Transverse colon (tissue), 4 donors: ENCODE results near the gene NUTF2. TPM values are rescaled to one million over a fixed set of nuclear protein-coding genes. Genes with fewer than 3 reads are reported as not detected.
A peak's percentile ranks its signal among the peaks of the same experiment; 100 is the strongest.

Experiments
- DNase-seq: peaks from one replicate; pipeline ENCODE4 v3.0.0-alpha.2; 2019
- H3K27ac ChIP-seq, 4 donors: fragments of 200-600 bp; sonication (generic); 2 replicates each; pipeline ENCODE4 v1.5.1; 2016 to 2018; ENCODE audit warnings: inconsistent platforms in 4 of 4
- H3K27me3 ChIP-seq: fragments of 200-600 bp; sonication (generic); 2 replicates; pipeline ENCODE4 v1.5.1; 2017; ENCODE audit warnings: inconsistent platforms
- H3K36me3 ChIP-seq, 4 donors: fragments of 200-600 bp; sonication (generic); 2 replicates each; pipeline ENCODE4 v1.5.1; 2017 to 2019; ENCODE audit warnings: inconsistent platforms in 4 of 4
- H3K4me1 ChIP-seq, 4 donors: fragments of 200-600 bp; sonication (generic); 2 replicates each; pipeline ENCODE4 v1.5.1; 2017 to 2020; ENCODE audit warnings: inconsistent platforms in 4 of 4
- H3K4me3 ChIP-seq, 4 donors: fragments of 200-600 bp; sonication (generic); 1 replicate in 1 of 4; 2 replicates in 3 of 4; pipeline versions ENCODE4 v1.5.1 to v1.6.1; 2017 to 2019; ENCODE audit warnings: inconsistent platforms in 4 of 4
- H3K9me3 ChIP-seq, 2 donors: fragments of 200-600 bp; sonication (generic); 2 replicates each; pipeline ENCODE4 v1.5.1; 2017 to 2019; ENCODE audit warnings: inconsistent platforms in 2 of 2
- EP300 ChIP-seq: sonication (generic); formaldehyde crosslinking; IDR thresholded peaks from one replicate; pipeline ENCODE4 v1.6.1; 2017; ENCODE audit warnings: antibody characterized with exemption, low read depth
- POLR2A ChIP-seq: fragments of 450-650 bp; IDR thresholded peaks from one replicate; pipeline ENCODE4 v1.6.1; 2016; ENCODE audit warnings: antibody characterized with exemption, mild to moderate bottlenecking, moderate library complexity
- POLR2AphosphoS5 ChIP-seq, 3 donors: sonication (generic); formaldehyde crosslinking; IDR thresholded peaks; one replicate each; pipeline ENCODE4 v1.6.1; 2016; ENCODE audit warnings: antibody characterized with exemption in 3 of 3
- WGBS, 2 donors: methylation state at CpG; one replicate each; pipeline ENCODE4 v1.1.5; 2018; ENCODE audit warnings: low coverage in 1 of 2; 5-methylcytosine and 5-hydroxymethylcytosine counted together
- in situ Hi-C, 4 donors: fragments of 200-750 bp; cut with MboI; loops; one replicate each; pipeline versions ENCODE4 v1.15.0 to v1.15.1; 2017; ENCODE audit warnings: low sequenced_read_pairs in 3 of 4, low pct_ligation_motif_present in 1 of 4, low pct_unique_long_range_greater_than_20kb in 1 of 4
- intact Hi-C: fragments of 100-400 bp; cut with DNase I; formaldehyde crosslinking; loops from one replicate; pipeline ENCODE4 v1.15.1; 2023; ENCODE audit warnings: low total_unique reads
- total RNA-seq, 4 donors: library from RNA; depleted of rRNA; stranded (reverse); fragments of >200 nt; gene quantifications; one replicate each; pipeline ENCODE4 v1.1.0, GENCODE V29; 2016
- TF ChIP-seq, protein P1 (sequence below), 5 experiments: fragments of 200-600 bp in 3 of 5; fragments of 450-650 bp in 2 of 5; sonication (generic) in 3 of 5; IDR thresholded peaks; 1 replicate in 2 of 5; 2 replicates in 3 of 5; pipeline ENCODE4 v1.5.1; 2016 to 2017; ENCODE audit warnings: antibody characterized with exemption in 5 of 5, inconsistent platforms in 3 of 5, mild to moderate bottlenecking in 2 of 5, moderate library complexity in 1 of 5

The NUTF2 gene
- total RNA-seq, 4 donors from 2014 or later, result 75.2 to 131 (median 89.0) TPM

DNA sequence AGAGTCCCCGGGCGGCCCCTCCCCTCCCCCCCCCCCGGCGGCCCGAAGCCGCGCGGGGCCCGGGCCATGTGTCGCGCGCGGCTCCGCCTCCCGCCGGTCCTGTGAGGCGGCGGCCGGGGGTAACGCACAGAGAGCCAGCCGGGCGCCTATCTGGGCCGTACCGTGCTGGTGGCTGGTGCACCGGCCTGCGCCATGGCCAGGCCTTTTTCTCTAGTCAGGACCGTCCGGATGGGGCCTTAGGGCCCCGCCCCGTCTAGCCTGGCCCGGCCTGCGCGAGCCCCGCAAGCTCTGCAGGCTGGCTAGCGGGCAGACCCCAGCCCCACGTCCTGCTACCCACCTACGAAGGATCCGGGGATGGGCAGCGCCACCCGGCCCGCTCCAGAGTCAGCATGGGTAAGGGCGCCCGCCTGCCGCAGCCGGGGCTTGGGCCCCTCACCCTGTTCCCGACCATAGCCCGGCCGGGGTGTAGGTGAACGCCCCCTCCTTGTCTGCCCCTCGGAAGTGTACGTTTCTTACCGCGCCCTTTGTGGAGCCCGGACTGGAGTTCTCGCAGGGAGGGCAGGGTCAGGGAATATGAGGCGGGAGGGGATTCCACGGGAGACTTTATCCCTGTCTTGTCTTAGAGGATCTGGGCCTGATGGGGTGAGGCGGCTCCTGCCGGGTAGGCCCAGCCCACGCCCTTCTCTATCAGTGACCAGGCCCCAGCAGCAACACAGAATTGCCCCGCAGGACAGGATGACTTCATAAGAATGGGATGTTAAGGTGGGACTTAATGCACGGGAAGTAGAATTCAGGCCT, 530 bp downstream of the NUTF2 start, which contains the start of gene CENPT:
Gene CENPT, minus strand, starts transcription at position 630 of the 798 bp plus-strand sequence. CDS start 13,834 bp downstream, outside the sequence.
- Histone ChIP-seq H3K4me3 (peak within 1 kb of the TSS; percentile 71 to 99 (median 94)), H3K27ac (peak within 1 kb of the TSS; percentile 94 to 98 (median 96)), H3K4me1 (peaks cover 40 to 52% (median 48%) of the 10 kb centered on the region in 4 donors), H3K9me3 (no peaks in the 10 kb centered on the region), H3K36me3 (no peaks in the 10 kb centered on the region), H3K27me3 (no peaks in the 10 kb centered on the region)
- intact Hi-C loops, result no loop called here
- TF ChIP-seq POLR2A (peak; percentile 52), POLR2AphosphoS5 (IDR thresholded peaks at IDR 0.05) (peak in 2 of 3 donors; percentile 25 to 29), EP300 (no peak)
- TF ChIP-seq, protein P1, sequence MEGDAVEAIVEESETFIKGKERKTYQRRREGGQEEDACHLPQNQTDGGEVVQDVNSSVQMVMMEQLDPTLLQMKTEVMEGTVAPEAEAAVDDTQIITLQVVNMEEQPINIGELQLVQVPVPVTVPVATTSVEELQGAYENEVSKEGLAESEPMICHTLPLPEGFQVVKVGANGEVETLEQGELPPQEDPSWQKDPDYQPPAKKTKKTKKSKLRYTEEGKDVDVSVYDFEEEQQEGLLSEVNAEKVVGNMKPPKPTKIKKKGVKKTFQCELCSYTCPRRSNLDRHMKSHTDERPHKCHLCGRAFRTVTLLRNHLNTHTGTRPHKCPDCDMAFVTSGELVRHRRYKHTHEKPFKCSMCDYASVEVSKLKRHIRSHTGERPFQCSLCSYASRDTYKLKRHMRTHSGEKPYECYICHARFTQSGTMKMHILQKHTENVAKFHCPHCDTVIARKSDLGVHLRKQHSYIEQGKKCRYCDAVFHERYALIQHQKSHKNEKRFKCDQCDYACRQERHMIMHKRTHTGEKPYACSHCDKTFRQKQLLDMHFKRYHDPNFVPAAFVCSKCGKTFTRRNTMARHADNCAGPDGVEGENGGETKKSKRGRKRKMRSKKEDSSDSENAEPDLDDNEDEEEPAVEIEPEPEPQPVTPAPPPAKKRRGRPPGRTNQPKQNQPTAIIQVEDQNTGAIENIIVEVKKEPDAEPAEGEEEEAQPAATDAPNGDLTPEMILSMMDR (IDR thresholded peaks at IDR 0.05), result no peak
- in situ Hi-C loops, result no loop called here
- 0% methylated on average over 25 of the region's 62 CpGs; no CpG with 5 or more reads in 1 of the 2 donors for WGBS, 2 donors
- DNase-seq, result peak; percentile 66

DNA sequence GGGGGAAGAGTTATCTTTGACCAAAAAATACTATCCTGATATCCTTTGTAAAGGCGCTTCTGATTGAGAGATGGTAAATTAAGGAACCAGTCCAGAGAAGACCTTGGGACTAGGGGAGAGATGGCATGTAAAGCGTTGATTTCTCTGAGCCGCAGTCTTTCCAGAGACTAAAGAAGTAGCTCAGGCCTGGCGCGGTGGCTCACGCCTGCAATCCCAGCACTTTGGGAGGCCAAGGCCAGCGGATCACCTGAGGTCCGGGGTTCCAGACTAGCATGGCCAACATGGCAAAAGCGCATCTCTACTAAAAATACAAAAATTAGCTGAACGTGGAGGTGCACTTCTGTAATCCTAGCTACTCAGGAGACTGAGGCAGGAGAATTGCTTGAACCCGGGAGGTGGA, 1.4 kb downstream of the NUTF2 start:
- Histone ChIP-seq H3K9me3 (no peaks in the 10 kb centered on the region), H3K4me3 (peak overlapping the region in 3 of 4 donors; percentile 90 to 99 (median 98)), H3K36me3 (no peaks in the 10 kb centered on the region), H3K27ac (peak overlapping the region; percentile 94 to 98 (median 96)), H3K4me1 (peaks cover 40 to 49% (median 47%) of the 10 kb centered on the region in 4 donors), H3K27me3 (no peaks in the 10 kb centered on the region)
- 94% methylated on average over 11 of the region's 11 CpGs; no CpG with 5 or more reads in 1 of the 2 donors for WGBS, 2 donors
- in situ Hi-C loops (no loop called here), intact Hi-C loops (no loop called here)
- TF ChIP-seq POLR2AphosphoS5 (IDR thresholded peaks at IDR 0.05), result no peak
- TF ChIP-seq EP300, result no peak
- TF ChIP-seq, protein P1 (IDR thresholded peaks at IDR 0.05), result no peak
- no peak for TF ChIP-seq POLR2A
- no peak for DNase-seq

DNA sequence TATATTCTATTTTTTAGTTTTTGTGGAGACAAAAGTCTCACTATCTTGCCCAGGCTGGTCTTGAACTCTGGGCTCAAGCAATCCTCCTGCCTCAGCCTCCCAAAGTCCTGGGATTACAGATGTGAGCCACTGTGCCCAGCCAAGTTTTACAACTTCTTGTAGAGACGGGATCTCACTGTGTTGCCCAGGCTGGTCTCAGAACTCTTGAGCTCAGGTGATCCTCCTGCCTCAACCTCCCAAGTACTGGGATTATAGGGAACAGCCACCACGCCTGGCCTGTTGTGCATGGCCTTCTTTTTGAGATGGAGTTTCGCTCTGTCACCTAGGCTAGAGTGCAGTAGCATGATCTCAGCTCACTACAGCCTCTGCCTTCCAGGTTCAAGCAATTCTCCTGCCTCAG, 6.9 kb downstream of the NUTF2 start:
- intact Hi-C loops (no loop called here), in situ Hi-C loops (no loop called here)
- Histone ChIP-seq H3K27ac (no peak overlapping the region), H3K4me3 (no peak overlapping the region), H3K9me3 (no peaks in the 10 kb centered on the region), H3K4me1 (peaks cover 9 to 30% (median 28%) of the 10 kb centered on the region in 4 donors), H3K36me3 (no peaks in the 10 kb centered on the region), H3K27me3 (no peaks in the 10 kb centered on the region)
- 95% methylated on average over 3 of the region's 3 CpGs; no CpG with 5 or more reads in 1 of the 2 donors for WGBS, 2 donors
- no peak for DNase-seq
- TF ChIP-seq POLR2AphosphoS5 (IDR thresholded peaks at IDR 0.05) (no peak), EP300 (no peak), POLR2A (no peak)
- TF ChIP-seq, protein P1 (IDR thresholded peaks at IDR 0.05), result no peak

DNA sequence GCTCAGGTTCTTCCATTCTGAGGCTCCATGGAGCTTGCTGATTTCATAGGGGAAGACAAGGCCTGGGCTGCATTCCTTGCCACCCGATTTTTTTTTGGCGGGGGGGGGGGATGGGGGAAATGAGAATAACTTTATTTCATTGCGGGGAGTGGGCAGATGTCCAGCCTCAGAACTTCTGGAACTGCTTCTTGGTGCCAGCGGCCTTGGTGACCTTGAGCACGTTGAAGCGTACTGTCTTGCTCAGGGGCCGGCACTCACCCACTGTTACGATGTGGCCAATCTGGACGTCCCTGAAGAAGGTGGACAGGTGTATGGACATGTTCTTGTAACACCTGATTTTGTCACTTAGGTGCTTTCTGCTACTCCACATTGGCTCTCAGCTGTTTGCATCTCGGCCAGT, 9.1 kb downstream of the NUTF2 start:
- Histone ChIP-seq H3K27me3 (no peaks in the 10 kb centered on the region), H3K4me1 (peaks cover 9 to 35% (median 28%) of the 10 kb centered on the region in 4 donors), H3K27ac (no peak overlapping the region), H3K4me3 (no peak overlapping the region), H3K36me3 (no peaks in the 10 kb centered on the region), H3K9me3 (no peaks in the 10 kb centered on the region)
- 62 to 89% methylated on average over 2 to 9 of the region's 10 CpGs for WGBS, 2 donors
- in situ Hi-C loops (no loop called here), intact Hi-C loops (no loop called here)
- TF ChIP-seq, protein P1 (IDR thresholded peaks at IDR 0.05), result no peak
- TF ChIP-seq EP300 (no peak), POLR2AphosphoS5 (IDR thresholded peaks at IDR 0.05) (no peak), POLR2A (no peak)
- DNase-seq, result no peak
